K562 (cell line): Measurements from ENCODE around the gene MYL12B. TPM values are rescaled to one million over a fixed set of nuclear protein-coding genes. Genes with fewer than 3 reads are reported as not detected.

ENCODE experiments used
- CGGBP1 ChIP-seq: fragments of 250-450 bp; sonication (Bioruptor Pico); IDR thresholded peaks from 2 replicates; pipeline ENCODE4 v1.9.0; 2021; ENCODE audit warnings: mild to moderate bottlenecking
- CREB1 ChIP-seq, 2 experiments: sonication (generic) in 1 of 2; formaldehyde crosslinking in 1 of 2; IDR thresholded peaks; 2 replicates each; pipeline versions ENCODE4 v1.6.1 to v1.8.0; 2012 to 2022; ENCODE audit warnings: inconsistent platforms in 1 of 2, mild to moderate bottlenecking in 1 of 2, missing genetic modification reagents in 1 of 2, moderate library complexity in 1 of 2
- CREB5 ChIP-seq: fragments of 250-450 bp; sonication (Bioruptor Pico); IDR thresholded peaks from 2 replicates; pipeline ENCODE4 v1.5.0; 2020; ENCODE audit warnings: mild to moderate bottlenecking
- E2F1 ChIP-seq: sonication (generic); formaldehyde crosslinking; IDR thresholded peaks from 2 replicates; pipeline ENCODE4 v1.8.1; 2023; ENCODE audit warnings: mild to moderate bottlenecking, missing genetic modification reagents, moderate library complexity
- KLF6 ChIP-seq: fragments of 250-450 bp; sonication (Bioruptor Pico); IDR thresholded peaks from 2 replicates; pipeline ENCODE4 v1.4.0; 2020; ENCODE audit warnings: mild to moderate bottlenecking, moderate library complexity, borderline replicate concordance
- MAFG ChIP-seq: fragments of 450-650 bp; conservative IDR thresholded peaks from 2 replicates; pipeline ENCODE4 v1.6.1; 2016; ENCODE audit warnings: missing genetic modification characterization, missing compliant biosample characterization
- PHF8 ChIP-seq: fragments of 200-600 bp; sonication (generic); IDR thresholded peaks from 2 replicates; pipeline ENCODE4 v1.6.1; 2012; ENCODE audit warnings: mixed run types, mild to moderate bottlenecking, inconsistent platforms, low read length, moderate library complexity, borderline replicate concordance
- PML ChIP-seq: IDR thresholded peaks from 2 replicates; pipeline ENCODE4 v1.6.1; 2012; ENCODE audit warnings: low read length, inconsistent platforms
- POLR2G ChIP-seq: fragments of 200-400 bp; formaldehyde crosslinking; IDR thresholded peaks from 2 replicates; pipeline ENCODE4 v1.6.1; 2017; ENCODE audit warnings: low read depth, mild to moderate bottlenecking, antibody characterized with exemption, low read length, moderate library complexity
- SNIP1 ChIP-seq: fragments of 450-650 bp; IDR thresholded peaks from 2 replicates; pipeline ENCODE4 v1.7.1; 2017; ENCODE audit warnings: low read depth, mild to moderate bottlenecking
- TRIM28 ChIP-seq: fragments of 450-650 bp; IDR thresholded peaks from 2 replicates; pipeline ENCODE4 v1.6.1; 2017
- ZBTB2 ChIP-seq: fragments of 450-650 bp; IDR thresholded peaks from 2 replicates; pipeline ENCODE4 v1.6.1; 2016; ENCODE audit warnings: antibody characterized with exemption
- ZBTB7A ChIP-seq: IDR thresholded peaks from 2 replicates; pipeline ENCODE4 v1.6.1; 2011; ENCODE audit warnings: low read depth, mild to moderate bottlenecking, low read length, moderate library complexity, borderline replicate concordance; ENCODE audit not compliant: control insufficient read depth
- ZNF212 ChIP-seq: fragments of 450-650 bp; formaldehyde crosslinking; IDR thresholded peaks from 2 replicates; pipeline ENCODE4 v1.4.0; 2020; ENCODE audit warnings: mild to moderate bottlenecking
- ZNF24 ChIP-seq: fragments of 450-650 bp; IDR thresholded peaks from 2 replicates; pipeline ENCODE4 v1.6.1; 2016
- ZNF436 ChIP-seq: fragments of 250-450, 450-650 bp; sonication (Bioruptor Pico); formaldehyde crosslinking; IDR thresholded peaks from 2 replicates; pipeline ENCODE4 v1.7.0; 2020; ENCODE audit warnings: mild to moderate bottlenecking
- ZNF445 ChIP-seq: fragments of 250-450 bp; sonication (Bioruptor Pico); IDR thresholded peaks from 2 replicates; pipeline ENCODE4 v1.4.0; 2020; ENCODE audit warnings: low read depth, mild to moderate bottlenecking, moderate library complexity
- ZNF609 ChIP-seq: sonication (generic); formaldehyde crosslinking; IDR thresholded peaks from 2 replicates; pipeline ENCODE4 v1.8.1; 2023; ENCODE audit warnings: missing genetic modification reagents, mild to moderate bottlenecking, borderline replicate concordance
- polyA plus RNA-seq, 8 experiments: library from polyadenylated mRNA; depleted of rRNA in 4 of 8; stranded (reverse) in 5 of 8; unstranded in 3 of 8; fragments of >200 nt; fragmentation: Nextera tagmentation in 2 of 8; fragmentation: Illumina TruSeq in 1 of 8; extraction: Ambion mirVana in 2 of 8; extraction: Trizol in 1 of 8; gene quantifications; 2 replicates each; pipeline versions ENCODE4 v1.2.1 to v1.2.3, GENCODE V29; 2011 to 2014; ENCODE audit warnings: inconsistent platforms in 1 of 8, missing spikeins in 1 of 8
- total RNA-seq, 7 experiments: library from RNA; depleted of rRNA in 6 of 7; stranded (reverse); fragments of >200 nt in 6 of 7; fragmentation: Illumina TruSeq in 2 of 7; extraction: Trizol in 2 of 7; gene quantifications; 2 replicates each; pipeline versions ENCODE4 v1.2.1 to v1.2.3, GENCODE V29; 2011 to 2021; ENCODE audit warnings: low replicate concordance in 1 of 7

MYL12B gene
- total and polyA plus RNA-seq, 9 of the 15 experiments (the other 6 are each of a cell fraction or from before 2014, with no cell fraction given): 220 to 995 (median 463) TPM

- TF ChIP-seq ZNF609 (peak; percentile 60; the same call in 1 of the 2 replicates), E2F1 (no peak), CGGBP1 (CRISPR knock-in tag) (0 out of 2 replicates have a peak, but pooled peaks have one; percentile 44), POLR2G (peak; percentile 99), ZNF212 (no peak), CREB5 (no peak), SNIP1 (no peak), CREB1 (IDR thresholded peaks at IDR 0.05) (peak; percentile 73; the same call in 1 of the 2 replicates), CREB1 (CRISPR knock-in tag; IDR thresholded peaks at IDR 0.05) (peak; percentile 79), ZNF445 (CRISPR knock-in tag) (peak; percentile 31; the same call in 1 of the 2 replicates), ZNF24 (no peak), KLF6 (CRISPR knock-in tag) (peak; percentile 58), PHF8 (peak; percentile 82), ZBTB2 (no peak; the same call in 1 of the 2 replicates), PML (peak; percentile 89), MAFG (tag) (no peak; the same call in 1 of the 2 replicates), TRIM28 (no peak), ZBTB7A (peak; percentile 93; the same call in 1 of the 2 replicates), ZNF436 (CRISPR knock-in tag) (peak; percentile 63; the same call in 1 of the 2 replicates)
These were observed 14.5 kb upstream of the MYL12B start, which contains the start of gene MYL12A (continued) for GRCh38 chr18:3247240-3248061.
